Loucy (cell line): ENCODE results near the gene KLRC4.
A peak's percentile ranks its signal among the peaks of the same experiment; 100 is the strongest.

Experiments
- H2AFZ ChIP-seq: fragments of 200-600 bp; sonication (generic); 2 replicates; pipeline ENCODE4 v1.6.0; 2016; ENCODE audit warnings: antibody characterized with exemption, mild to moderate bottlenecking, low read length, moderate library complexity
- H3F3A ChIP-seq: fragments of 200-600 bp; 2 replicates; pipeline ENCODE4 v1.6.0; 2016; ENCODE audit warnings: antibody characterized with exemption, low read depth, mild to moderate bottlenecking
- H3K27me3 ChIP-seq: fragments of 200-600 bp; sonication (generic); 2 replicates; pipeline ENCODE4 v1.6.1; 2014; ENCODE audit warnings: low read length, mild to moderate bottlenecking; ENCODE audit not compliant: insufficient read depth, poor library complexity, severe bottlenecking
- H3K36me3 ChIP-seq: fragments of 200-600 bp; sonication (generic); 2 replicates; pipeline ENCODE4 v1.6.1; 2016; ENCODE audit warnings: low read length; ENCODE audit not compliant: insufficient read depth
- H3K4me1 ChIP-seq: fragments of 200-600 bp; sonication (generic); 2 replicates; pipeline ENCODE4 v1.5.1; 2014; ENCODE audit warnings: low read length, mild to moderate bottlenecking; ENCODE audit not compliant: insufficient read depth, poor library complexity, severe bottlenecking
- H3K4me2 ChIP-seq: fragments of 200-600 bp; sonication (generic); 2 replicates; pipeline ENCODE4 v1.6.0; 2014; ENCODE audit warnings: antibody characterized with exemption, low read length, low read depth, mild to moderate bottlenecking; ENCODE audit not compliant: poor library complexity, severe bottlenecking
- H3K4me3 ChIP-seq: fragments of 200-600 bp; sonication (generic); 2 replicates; pipeline ENCODE4 v1.5.1; 2014; ENCODE audit warnings: low read length, mild to moderate bottlenecking, mixed read lengths; ENCODE audit not compliant: poor library complexity, severe bottlenecking
- H3K79me2 ChIP-seq: fragments of 200-600 bp; sonication (generic); 2 replicates; pipeline ENCODE4 v1.6.1; 2014; ENCODE audit warnings: low read length; ENCODE audit not compliant: insufficient read depth
- H3K9ac ChIP-seq: fragments of 200-600 bp; sonication (generic); 2 replicates; pipeline ENCODE4 v1.6.0; 2014; ENCODE audit warnings: mild to moderate bottlenecking, low read depth, low read length, moderate library complexity; ENCODE audit not compliant: poor library complexity, severe bottlenecking
- H3K9me2 ChIP-seq: fragments of 200-600 bp; sonication (generic); replicated peaks from 2 replicates; pipeline ENCODE4 v1.6.1; 2016; ENCODE audit warnings: low read depth, low read length, mixed read lengths
- H3K9me3 ChIP-seq: fragments of 200-600 bp; sonication (generic); 2 replicates; pipeline ENCODE4 v1.6.1; 2014; ENCODE audit warnings: mild to moderate bottlenecking, antibody characterized with exemption, low read length, low read depth; ENCODE audit not compliant: insufficient read depth
- H4K20me1 ChIP-seq: fragments of 200-600 bp; sonication (generic); 2 replicates; pipeline ENCODE4 v1.6.0; 2014; ENCODE audit warnings: antibody characterized with exemption, low read length, mild to moderate bottlenecking; ENCODE audit not compliant: insufficient read depth, poor library complexity, severe bottlenecking
- EZH2phosphoT487 ChIP-seq: fragments of 200-600 bp; IDR thresholded peaks from 2 replicates; pipeline ENCODE4 v1.6.1; 2018; ENCODE audit warnings: antibody characterized with exemption, mild to moderate bottlenecking, moderate library complexity, borderline replicate concordance
- TF ChIP-seq, protein P1 (sequence below): fragments of 200-600 bp; sonication (generic); conservative IDR thresholded peaks from 2 replicates; pipeline ENCODE4 v1.5.1; 2014; ENCODE audit warnings: mild to moderate bottlenecking, antibody characterized with exemption, low read length

KLRC4 gene

DNA sequence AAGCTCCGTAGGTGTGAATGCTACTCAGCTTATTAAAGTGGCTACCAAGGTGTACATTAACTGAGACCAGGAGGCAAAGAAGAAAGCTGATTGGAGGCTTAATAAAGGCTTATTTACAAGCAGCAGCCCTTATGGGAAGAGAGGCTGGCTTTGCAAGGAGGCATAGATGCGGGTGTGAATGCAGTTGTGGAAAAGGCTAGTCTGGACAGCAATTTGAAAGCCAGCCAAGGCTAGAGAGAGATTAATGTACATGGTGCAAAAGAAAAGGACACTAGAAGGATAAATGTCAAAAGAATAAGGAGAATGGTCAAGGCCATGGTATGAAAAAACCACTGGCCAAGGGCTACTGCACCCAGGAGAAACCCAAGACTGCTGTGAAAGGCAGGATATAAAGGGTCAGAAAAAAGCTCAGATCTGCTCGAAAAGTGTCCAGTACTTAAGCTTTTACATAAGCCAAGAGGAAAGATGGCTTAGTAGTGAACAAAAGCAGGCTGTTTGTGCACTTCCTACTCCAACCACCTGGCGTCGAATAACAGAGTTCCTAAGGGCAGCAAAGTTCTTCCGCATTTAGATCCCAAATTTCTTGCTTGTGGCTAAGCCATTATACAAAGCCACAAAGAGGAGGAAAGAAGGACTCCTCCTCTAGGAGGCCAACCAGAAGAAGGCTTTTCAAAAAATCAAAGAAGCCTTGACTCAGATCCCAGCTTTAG lies 43.7 kb downstream of the KLRC4 start:
- Histone ChIP-seq H3K9me2 (no peaks in the 10 kb centered on the region), H3K9me3 (no peaks in the 10 kb centered on the region), H3K4me3 (peak overlapping the region; percentile 86), H3F3A (no peaks in the 10 kb centered on the region), H3K36me3 (no peaks in the 10 kb centered on the region), H3K4me2 (peak overlapping the region; percentile 73), H3K4me1 (peaks cover 49% of the 10 kb centered on the region), H2AFZ (0 out of 2 replicates have a peak overlapping the region, but pooled peaks have one; percentile 84), H3K9ac (peak overlapping the region; percentile 89), H3K79me2 (no peaks in the 10 kb centered on the region), H4K20me1 (no peaks in the 10 kb centered on the region), H3K27me3 (no peaks in the 10 kb centered on the region)
- TF ChIP-seq EZH2phosphoT487, result no peak
- TF ChIP-seq, protein P1, sequence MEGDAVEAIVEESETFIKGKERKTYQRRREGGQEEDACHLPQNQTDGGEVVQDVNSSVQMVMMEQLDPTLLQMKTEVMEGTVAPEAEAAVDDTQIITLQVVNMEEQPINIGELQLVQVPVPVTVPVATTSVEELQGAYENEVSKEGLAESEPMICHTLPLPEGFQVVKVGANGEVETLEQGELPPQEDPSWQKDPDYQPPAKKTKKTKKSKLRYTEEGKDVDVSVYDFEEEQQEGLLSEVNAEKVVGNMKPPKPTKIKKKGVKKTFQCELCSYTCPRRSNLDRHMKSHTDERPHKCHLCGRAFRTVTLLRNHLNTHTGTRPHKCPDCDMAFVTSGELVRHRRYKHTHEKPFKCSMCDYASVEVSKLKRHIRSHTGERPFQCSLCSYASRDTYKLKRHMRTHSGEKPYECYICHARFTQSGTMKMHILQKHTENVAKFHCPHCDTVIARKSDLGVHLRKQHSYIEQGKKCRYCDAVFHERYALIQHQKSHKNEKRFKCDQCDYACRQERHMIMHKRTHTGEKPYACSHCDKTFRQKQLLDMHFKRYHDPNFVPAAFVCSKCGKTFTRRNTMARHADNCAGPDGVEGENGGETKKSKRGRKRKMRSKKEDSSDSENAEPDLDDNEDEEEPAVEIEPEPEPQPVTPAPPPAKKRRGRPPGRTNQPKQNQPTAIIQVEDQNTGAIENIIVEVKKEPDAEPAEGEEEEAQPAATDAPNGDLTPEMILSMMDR, result no peak; the same call in 1 of the 2 replicates

DNA sequence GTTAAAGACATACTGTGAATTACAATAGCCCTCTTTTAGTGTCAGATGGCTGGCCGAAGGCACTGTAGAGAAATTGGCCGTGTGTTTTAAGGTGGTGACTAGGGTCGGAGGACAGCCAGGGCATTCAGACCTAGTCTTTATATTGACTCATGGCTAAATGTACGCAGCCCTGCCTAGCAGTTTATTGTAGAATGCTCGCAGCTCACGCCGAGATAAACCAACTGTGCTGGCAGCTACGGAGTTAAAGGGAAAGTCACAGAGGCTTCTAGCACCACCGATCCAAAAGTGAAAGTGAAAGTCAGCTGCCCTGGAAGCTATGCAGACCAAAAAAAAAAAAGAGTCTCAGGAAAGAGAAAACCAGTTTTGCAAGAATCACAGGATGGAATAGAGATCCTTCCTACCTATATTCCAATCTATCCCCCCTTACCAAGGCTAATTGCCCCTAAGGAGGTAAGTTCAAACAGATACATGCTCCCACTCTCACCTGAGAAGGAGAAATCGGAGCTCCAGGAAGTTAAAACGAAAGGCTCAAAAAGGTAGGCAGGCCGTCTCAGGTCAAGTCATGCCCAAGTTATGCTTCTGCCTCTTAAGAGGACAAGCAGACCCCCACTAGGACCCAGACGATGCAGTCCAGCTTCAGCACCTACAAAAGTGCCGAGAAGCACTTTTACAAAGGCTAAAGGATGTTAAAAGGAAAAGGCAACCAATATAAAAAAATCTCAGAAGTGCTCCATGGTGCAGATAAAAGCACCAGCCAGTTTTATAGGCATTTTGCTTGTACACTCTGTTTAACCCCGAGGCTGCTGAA lies 44.5 kb downstream of the KLRC4 start:
- Histone ChIP-seq H3K9me3 (no peaks in the 10 kb centered on the region), H3K4me2 (peak overlapping the region; percentile 73), H2AFZ (peak overlapping the region; percentile 84), H3K4me1 (peaks cover 51% of the 10 kb centered on the region), H3K79me2 (no peaks in the 10 kb centered on the region), H3K36me3 (no peaks in the 10 kb centered on the region), H3K9me2 (no peaks in the 10 kb centered on the region), H4K20me1 (no peaks in the 10 kb centered on the region), H3K27me3 (no peaks in the 10 kb centered on the region), H3K4me3 (peak overlapping the region; percentile 86), H3F3A (no peaks in the 10 kb centered on the region), H3K9ac (peak overlapping the region; percentile 89)
- TF ChIP-seq, protein P1, result no peak
- no peak for TF ChIP-seq EZH2phosphoT487

DNA sequence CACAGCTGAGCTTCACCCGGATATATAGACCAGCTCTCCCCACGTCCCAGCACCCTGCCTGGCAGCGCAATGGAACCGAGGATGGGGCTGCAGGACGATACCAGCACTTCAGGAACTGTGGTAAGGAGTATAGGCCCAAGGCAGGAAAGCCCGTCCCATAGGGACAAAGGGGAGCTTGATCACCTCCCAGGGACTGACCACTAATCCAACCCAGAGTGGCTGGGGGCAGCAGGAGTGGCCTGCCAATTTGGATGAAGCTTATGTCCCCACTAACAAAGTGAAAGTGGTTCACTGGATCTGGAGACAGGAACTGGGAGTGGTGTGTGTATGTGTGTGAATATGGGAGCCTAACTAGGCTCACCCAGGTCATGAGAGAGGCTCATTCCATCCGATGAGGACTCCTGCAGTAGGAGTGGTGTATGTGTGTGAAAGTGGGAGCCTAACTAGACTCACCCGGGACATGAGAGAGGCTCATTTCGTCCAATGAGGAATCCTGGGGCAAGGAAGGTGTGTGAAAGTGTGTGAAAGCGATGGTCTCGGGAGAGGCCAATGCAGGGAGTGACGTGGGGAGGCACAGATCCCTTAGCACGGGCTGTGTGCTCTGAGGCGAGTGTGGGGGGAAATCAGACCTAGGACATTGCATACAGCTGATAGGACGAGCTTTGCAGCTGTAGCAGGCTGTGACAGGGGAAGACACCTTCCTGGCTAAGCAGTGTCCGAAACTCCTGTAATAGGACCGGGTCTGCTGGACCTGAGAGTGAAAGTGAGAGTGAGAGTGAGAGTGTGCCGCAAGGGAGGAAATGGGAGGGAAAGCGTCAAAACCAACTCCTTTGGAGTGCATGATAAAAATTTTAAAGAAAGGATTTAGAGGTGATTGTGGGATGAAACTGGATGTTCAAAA lies 45.4 kb downstream of the KLRC4 start:
- peaks cover 46% of the 10 kb centered on the region for H3K4me1 ChIP-seq
- peak overlapping the region; percentile 73 for H3K4me2 ChIP-seq
- peak overlapping the region; percentile 84; the same call in 1 of the 2 replicates for H2AFZ ChIP-seq
- H4K20me1 ChIP-seq, result no peaks in the 10 kb centered on the region
- H3K9me3 ChIP-seq, result no peaks in the 10 kb centered on the region
- no peak for TF ChIP-seq EZH2phosphoT487
- TF ChIP-seq, protein P1, result no peak
- H3K4me3 ChIP-seq, result peak overlapping the region; percentile 86
- H3K9me2 ChIP-seq, result no peaks in the 10 kb centered on the region
- no peaks in the 10 kb centered on the region for H3F3A ChIP-seq
- H3K9ac ChIP-seq, result peak overlapping the region; percentile 89
- no peaks in the 10 kb centered on the region for H3K36me3 ChIP-seq
- no peaks in the 10 kb centered on the region for H3K27me3 ChIP-seq
- no peaks in the 10 kb centered on the region for H3K79me2 ChIP-seq
